NCI-H2107 (cell line): ENCODE results near the gene COMTD1.
A peak's percentile ranks its signal among the peaks of the same experiment; 100 is the strongest.

Source experiments
- DNase-seq: peaks from one replicate; lab custom pipeline; 2025; lab: John Stamatoyannopoulos, UW

The COMTD1 gene

DNA sequence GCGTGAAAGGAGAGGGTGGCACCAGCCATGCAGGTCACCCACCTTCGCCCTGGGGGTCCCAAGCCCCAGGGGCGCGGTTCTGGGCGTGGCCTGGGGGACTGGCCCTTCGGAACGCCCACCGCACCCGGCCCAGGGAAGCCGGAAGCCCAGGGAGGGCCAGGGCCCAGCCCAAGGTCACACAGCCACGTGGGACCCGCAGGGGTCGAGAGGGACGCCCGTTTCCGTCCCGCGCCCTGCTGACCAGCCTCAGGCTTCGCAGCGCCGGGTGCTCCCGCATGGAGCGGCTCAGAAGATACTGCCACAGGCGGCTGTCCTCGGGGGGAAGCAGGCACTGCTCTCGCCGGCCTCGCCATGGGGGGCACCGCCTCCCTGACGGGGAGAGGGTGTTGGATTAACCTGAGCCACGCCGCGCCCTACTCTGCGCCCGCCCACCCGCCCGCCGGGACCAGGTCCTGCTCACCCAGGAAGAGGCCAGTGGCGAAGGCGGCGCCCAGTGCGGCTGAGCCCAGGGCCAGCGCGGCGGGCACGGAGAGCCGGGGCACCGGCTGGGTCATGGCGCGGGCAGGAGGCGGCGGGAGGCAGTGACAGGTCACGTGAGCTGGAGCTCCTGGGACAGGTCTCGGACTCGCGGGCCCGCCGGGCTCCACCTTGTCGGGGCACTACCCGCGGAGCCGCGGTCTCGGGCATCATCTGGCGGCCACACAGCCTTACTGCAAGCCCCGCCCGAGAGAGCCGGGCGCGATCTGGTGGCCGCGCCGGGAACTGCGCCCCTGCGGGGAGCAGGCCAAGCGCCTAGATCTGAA is at the start of gene COMTD1:
Gene COMTD1 (minus strand): TSS at position 583 of the 803 bp plus-strand sequence. CDS start 29 bp downstream, at position 554.
- peak; percentile 65 for DNase-seq

DNA sequence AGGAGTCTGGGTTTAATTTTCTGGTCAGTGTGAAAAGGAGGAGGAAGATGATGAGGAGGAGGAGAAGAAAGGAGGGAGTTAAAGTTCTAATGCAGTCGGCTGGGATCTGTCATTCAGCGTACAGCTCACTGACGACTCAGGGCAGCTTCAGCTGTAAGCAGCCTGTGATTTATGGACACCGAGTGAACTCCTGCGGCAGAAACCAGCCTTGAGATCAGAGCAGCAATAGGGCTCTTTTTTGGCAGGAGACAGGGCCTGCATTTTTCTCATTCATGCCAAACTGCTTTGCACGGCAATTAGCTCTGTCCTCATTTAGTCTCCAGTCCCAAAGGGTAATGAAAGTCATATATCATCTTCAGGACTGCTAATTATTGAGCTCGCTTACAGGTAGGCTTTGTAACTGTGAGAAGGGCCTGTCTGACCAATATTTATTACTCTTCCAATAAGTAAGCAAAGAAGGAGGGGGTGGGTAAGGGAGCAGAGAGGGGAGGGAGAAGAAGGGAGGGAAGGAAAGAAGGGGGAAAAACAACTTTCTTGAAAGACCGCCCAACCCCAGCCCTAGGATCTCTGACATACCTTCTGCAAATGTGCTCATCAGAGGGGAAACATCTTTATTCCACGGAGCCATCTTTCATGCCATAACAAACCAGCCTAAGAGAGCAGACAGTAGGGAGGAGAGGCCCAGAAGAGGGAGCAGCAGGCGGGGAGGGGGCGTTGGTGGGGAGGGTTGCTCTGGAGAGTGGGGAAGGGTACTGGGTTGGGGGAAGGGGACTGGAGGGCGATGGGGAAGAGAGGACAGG is 48.1 kb upstream of the COMTD1 start:
- no peak for DNase-seq

DNA sequence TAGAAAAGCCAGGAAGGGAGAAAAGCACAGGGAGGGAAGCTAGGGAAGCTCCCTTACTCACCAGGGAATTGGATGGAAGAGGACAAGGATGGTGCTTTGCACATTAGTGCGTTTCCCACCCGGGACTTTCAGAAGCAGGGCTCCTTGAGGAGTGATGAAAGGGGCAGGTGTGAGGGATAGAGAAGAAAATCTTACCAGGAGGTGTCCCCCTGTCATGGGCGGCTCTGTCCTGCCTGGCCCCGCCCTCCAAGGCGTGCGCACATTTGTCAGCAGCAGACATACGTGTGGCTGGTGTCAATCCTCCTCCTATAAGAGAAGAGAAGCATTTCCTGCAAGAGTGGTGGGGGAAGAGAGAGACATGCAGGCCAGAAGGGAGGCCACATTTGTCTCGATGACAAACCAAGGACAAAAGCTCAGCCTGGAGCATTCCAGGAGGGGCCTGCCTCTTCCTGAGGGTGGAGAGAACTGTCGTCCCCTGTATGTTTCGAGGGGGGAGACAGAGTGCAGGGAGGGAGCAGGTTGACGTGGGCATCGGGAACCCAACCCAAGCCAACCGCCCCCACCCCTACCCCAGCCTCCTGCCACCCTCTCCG is 47.4 kb upstream of the COMTD1 start:
- no peak for DNase-seq

DNA sequence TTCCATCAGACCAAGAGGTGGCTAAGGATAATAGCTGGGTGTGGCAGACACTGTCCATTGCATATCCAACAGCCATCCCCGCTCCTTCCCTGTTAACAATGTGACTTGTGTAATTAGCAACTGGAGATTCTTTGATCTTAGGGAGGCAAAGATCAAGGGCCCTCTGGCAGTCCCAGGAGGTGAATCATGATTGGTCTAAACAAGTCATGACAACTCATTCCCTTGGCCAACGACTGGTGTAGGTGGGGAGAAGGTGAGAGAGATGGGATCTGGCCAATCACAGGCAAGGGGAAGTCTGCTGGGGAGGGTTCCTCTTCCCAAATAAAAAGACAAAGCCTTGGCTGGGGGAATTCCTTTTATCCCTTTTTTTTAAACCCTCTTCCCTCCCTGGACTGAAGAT is 46.2 kb upstream of the COMTD1 start:
- no peak for DNase-seq

DNA sequence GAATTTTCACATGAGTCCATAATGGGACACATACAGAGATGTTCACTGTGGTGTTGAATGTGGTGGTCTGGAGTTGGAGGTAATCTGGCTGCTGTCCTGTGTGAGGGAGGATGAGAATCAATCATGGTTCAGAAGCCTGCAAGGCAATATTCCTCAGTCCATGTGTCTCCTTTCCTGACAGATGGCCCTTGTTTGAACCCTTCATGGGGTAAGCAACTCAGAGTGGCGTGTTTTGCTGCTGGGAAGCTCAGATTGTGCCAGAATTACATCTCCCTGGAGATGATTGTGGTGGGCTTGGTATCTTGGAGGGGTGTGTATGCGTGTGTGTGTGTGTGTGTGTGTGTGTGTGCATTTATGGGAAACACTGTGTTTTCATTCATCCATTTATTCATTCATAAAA is 44.5 kb upstream of the COMTD1 start:
- no peak for DNase-seq

DNA sequence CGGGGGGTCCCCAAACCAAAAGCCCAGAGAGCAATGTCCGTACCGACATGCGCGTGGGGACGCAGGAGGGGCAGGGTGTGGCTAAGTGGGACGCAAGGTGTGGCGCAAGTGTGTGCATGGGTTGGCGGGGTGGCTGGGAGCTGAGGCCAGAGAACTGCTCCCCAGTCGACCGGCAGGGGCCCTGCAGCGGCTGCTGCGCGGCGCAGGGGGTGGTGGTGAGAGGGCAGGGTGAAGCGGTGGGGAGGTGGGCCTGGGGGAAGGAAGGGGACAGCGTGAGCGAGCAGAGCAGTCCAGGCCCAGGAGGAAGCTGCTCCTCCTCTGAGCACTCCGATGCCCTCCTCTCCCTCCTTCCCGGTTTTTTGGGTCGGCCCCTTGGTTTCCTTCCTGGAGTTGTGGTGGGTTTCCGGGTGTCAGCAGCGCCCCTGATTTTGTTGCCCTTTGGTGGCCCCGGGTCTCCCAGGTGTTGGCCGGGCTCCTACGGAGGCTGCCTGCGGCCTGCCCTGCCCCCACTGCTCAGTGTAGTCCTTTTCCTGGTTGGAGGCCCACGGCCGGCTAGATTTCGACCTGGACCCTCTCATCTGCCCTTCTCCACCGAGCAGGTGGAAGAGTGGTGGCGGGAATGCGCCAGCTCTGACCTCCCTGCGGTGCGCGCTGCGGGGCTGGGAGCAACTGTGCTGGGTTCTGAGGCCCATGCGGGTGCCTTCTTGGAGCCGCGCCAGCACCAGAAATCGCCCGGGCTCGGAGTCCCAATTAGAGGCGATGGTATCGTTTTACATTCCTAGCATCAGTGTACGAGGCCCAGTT is 40.5 kb upstream of the COMTD1 start:
- no peak for DNase-seq

DNA sequence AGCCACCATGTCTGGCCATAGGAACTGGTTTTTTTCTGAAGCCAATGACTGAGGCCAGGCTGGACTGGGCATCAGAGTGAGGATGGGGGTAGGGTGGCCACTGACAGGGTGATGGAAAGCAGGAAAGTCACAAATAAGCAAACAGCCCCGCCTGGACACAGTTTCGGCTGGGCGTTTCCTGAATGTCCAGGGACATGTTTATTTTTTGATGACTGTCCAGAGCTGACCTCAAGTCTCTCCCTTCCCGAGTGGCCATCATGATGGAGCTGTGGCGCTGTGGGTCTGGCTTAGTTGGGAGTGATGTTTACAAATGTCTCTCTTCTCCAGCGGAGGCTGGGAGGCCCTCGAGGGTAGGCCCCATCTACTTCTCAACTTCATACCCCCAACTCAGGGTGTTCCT is 37.1 kb upstream of the COMTD1 start:
- no peak for DNase-seq

DNA sequence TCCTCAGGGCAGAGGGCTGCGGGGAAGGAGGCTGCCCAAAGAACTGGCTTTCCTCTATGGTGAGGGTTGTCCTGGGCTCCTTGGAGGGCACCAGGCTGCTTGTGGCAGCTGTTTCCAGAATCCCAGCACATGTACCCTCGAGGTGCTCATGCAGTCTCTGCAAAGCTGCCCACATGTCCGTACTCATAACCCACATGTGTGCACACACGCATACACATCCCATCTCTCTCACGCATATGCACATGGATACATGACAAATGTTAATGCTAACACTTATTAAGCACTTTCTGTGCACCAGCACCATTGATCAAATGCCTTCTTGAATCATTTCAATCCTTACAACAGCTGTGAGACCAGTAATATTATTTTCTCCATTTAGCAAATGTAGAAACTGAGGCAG is 36.3 kb upstream of the COMTD1 start:
- DNase-seq, result no peak

DNA sequence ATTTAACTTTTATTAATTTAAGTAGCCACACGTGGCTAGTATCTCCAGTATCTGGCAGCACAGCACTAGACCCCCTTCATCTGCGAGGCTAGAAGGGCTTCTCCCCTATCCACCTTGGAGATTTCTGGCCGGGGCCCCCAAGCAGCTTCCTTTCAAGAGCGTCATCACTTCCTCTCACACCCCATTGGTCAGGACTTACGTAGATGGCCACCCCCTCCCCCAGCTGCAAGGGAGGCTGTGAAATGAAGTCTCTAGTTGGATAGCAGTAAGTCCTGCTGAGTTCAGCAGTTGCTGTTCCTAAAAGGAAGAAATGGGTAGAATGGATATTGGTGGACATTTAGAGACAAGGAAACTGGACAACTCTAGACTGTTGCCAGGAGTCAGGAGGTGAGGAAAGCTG is 33.8 kb upstream of the COMTD1 start:
- no peak for DNase-seq

DNA sequence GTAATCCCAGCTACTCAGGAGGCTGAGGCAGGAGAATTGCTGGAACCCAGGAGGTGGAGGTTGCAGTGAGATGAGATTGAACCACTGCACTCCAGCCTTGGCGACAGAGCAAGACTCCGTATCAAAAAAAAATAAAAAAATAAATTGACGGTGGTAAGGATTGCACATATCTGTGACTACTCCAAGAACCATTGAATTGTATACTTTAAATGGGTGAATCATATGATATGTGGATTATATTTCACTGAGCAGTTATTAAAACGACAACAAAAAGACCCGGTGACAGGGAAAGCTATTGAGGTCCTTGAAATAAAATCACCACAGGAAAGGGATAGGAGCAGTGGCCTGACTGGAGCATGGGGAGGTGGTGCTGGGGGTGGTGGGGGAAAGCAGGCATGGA is 31.2 kb upstream of the COMTD1 start:
- no peak for DNase-seq

DNA sequence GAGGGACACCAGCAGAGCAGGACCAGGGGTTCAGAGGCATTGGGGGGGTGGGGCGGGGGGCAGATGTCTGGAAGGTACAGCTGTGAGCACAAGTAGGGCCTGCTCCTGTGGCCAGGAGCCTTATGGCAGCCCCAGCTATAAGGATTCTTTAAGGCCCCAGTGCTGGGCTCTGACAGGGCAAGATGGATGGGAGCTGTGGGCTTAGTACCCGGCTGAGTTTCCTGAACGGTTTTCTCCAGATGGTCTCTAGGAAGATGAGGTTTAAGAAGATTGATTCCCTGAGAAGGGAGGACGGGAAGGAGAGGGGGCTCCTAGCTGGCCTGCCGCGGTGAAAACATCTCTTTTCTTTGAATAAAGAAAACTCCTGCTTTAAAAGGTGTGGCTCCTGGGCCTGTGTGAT is 30.1 kb upstream of the COMTD1 start:
- DNase-seq, result no peak

DNA sequence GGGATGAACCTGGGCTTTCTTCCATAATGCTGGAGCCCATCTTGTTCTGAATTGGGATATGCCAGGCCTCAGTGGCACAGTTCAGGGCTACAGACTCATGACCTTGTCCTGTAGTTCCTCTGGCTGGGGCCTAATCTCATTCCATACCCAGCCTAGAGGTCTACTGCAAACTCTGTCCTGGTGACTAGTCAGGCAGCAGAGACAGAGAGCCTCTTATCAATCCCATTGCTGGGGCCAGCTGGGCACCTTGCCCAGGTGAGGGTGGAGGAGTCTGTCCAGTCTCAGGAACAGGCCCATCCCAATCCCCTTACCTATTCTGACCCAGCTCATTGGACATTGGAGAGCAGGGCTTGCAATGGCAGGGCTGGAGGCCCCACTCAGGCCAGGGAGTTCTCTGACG is 28.0 kb upstream of the COMTD1 start:
- DNase-seq, result no peak

DNA sequence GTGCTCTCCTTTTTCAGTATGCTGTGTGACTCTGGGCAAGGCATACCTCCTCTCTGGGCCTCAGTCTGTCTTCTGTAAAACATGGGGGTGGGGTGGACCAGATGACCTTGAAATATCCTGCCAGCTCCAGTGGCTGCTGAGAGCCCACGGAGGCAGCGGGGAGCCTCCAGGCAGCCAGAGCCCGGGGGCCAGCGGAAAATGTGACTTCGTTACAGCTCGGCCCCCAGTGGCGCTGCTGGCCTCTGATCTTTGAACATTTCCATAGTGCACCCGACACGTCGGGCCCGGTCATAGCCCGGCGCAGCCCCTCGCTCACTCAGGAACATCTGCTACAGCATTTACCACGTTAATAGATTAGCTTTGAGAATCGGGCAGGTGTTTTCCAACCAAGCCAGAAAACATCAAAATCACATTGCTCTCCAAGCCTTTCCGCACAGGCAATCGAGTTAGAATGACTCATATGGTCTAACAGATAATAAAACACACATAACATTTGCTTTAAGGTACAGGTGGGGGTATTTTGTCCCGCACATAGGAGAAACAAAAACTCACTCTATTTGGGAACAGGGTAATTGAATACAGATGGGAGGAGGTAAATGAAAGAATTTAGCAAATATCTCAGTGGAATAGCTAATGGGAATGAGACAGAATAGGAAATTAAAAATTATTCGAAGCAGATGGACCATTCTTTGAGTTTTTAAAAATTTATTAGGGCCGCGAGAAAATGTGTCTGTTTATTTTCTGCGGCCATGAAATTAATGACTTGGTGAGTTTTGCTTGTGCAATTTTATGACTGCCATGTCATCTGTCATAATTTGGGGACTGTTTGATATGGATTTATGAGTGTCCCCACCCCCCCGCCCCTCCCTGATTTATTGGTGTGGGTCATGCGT is 26.3 kb upstream of the COMTD1 start:
- DNase-seq, result no peak

DNA sequence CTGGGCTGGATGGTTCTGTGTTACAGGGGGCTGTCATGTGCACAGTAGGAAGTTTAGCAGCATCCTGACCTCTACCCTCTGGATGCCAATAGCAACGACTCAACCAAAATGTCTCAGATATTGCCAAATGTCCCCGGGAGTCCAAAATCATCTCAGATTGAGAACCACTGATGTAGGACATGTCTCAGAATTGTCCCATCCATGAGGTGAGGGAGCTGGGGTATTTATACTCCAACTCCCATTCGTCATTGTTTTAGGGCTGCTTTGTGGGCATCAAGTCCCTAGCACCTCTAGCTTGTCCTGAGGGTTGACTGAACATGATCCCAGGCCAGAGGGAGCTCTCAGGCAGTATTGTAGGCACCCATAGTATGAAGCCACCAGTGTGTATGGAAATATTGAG is 25.2 kb upstream of the COMTD1 start:
- no peak for DNase-seq

DNA sequence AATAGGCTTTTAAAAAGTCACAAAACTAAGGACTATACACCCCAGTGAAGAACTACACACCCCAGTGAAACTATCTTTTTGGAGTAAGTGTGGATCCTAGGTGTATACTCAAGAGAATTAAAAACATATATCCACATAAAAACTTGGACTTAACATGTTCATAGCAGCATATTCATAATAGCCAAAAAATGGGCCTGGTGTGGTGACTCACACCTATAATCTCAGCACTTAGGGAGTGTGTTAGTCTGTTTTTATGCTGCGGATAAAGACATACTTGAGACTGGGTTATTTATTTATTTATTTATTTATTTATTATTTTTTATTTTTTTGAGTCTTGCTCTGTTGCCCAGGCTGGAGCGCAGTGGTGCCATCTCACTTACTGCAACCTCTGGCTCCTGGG is 19.0 kb upstream of the COMTD1 start:
- no peak for DNase-seq

DNA sequence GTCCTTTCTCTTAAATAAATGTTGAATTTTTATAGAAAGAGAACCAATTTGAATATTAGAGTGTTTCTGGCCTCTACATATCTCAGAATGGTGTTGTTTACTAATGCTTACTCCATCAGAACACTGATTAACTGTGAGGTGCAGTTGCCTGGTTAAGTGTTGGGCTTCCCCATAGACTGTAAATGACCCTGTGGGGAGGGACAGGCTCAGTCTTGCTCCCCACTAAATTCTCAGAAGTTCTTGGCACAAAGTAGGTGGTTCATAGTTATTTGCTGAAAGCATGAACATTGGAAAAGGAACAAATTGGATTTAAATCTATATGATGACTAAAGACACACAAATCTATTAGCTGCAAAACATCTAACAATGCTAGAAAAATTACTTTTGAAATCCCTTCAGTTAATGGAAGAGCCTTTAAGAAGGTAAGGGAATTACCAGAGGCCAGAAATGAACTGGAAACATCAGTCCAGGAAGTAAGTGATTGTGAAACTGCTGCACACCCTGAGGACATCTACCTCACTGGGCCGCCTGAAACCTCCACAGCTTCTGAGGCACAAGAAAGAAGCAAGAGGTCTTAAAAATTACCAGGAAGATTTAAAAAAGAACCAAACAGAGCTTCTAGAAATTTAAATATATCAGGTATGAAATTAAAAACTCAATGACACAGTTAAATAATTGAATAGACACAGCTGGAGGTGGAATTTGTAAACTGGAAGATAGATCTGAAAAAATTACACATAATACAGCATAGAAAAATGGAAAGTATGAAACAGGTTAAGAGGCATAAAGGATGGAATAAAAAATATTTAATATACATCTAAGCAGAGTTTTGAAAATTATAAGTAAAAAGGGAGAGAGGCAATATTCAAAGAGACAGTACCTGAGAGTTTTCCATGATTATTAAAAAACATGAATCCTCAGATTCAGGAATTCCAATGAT is 17.8 kb upstream of the COMTD1 start:
- no peak for DNase-seq

DNA sequence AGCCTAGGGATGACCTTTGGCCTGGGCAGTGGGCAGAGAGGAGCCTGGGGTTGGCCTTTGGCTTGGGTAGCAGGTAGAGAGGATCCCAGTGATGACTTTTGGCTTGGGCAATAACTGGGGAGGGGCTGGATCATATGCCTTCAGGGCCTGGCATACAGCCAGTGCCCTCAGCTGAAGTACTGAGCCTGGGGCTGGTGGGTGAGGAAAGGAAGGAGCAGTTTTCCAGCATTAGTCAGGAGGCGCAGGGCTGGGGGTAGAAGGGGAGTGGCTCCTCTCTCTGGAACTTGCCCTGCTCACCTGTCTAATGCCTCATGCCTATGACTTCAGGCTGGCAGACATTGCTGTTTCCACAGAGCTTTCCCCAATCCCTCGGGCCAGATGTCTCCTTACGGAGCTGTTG is 15.2 kb upstream of the COMTD1 start:
- no peak for DNase-seq

DNA sequence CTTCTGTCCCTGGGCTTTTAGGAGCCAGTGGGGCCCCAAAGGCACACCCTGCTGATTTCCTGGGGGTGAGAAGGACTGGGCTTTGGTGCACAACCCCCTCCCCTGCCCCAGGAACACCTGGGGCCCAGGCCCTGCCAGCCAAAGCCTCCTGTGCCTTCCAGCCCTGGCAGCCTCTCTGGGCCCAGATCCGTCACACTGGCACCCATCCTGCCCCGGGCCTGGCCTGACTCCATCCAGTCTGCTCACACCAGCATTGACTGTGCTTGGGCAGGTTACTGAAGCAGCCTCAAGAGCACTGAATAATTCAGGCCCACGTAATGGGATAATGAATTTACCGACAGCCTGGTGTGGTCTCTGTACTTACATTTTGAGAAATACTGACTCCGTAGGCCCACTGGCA is 12.0 kb upstream of the COMTD1 start:
- no peak for DNase-seq

DNA sequence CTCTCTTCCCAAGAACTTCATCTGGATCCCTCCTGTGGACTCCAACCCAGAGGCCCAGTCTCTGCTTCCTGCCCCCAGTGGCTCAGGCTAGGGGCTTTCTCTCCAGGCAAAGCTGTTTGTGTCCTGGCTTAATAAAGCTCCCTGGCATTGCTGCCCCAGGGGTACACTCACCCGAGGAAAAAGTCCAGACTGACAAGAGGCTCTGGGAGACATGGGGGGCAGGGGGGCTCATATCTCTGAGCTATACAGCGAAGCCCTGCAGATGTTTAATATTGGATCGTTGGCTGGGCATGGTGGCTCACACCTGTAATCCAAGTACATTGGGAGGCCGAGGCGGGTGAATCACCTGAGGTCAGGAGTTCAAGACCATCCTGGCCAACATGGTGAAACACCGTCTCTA is 10.7 kb upstream of the COMTD1 start:
- DNase-seq, result no peak
